HUES6 (cell line): ENCODE measurements around the gene ZNF506.
"Not testable (repeated sequence)": the region's sequence is repeated elsewhere in the genome, so short reads cannot be mapped to it uniquely, and the experiment has no call there.

Source experiments
- H3K27ac ChIP-seq: 2 replicates; pipeline ENCODE4 v1.7.0; 2013; ENCODE audit warnings: low read depth, mild to moderate bottlenecking, low read length, inconsistent platforms
- H3K27me3 ChIP-seq: 2 replicates; pipeline ENCODE4 v1.6.1; 2013; ENCODE audit warnings: low read length; ENCODE audit not compliant: control insufficient read depth, insufficient read depth
- H3K36me3 ChIP-seq: 2 replicates; pipeline ENCODE4 v1.6.1; 2013; ENCODE audit warnings: low read length; ENCODE audit not compliant: control insufficient read depth, insufficient read depth
- H3K4me1 ChIP-seq: 2 replicates; pipeline ENCODE4 v1.6.1; 2013; ENCODE audit warnings: low read length; ENCODE audit not compliant: control insufficient read depth, insufficient read depth
- H3K4me3 ChIP-seq: 2 replicates; pipeline ENCODE4 v1.5.1; 2013; ENCODE audit warnings: low read depth, low read length
- H3K9ac ChIP-seq: one replicate; pipeline ENCODE4 v1.6.1; 2013; ENCODE audit warnings: mild to moderate bottlenecking, low read length
- H3K9me3 ChIP-seq: 2 replicates; pipeline ENCODE4 v1.6.1; 2013; ENCODE audit warnings: low read depth, low read length; ENCODE audit not compliant: control insufficient read depth, insufficient read depth

The ZNF506 gene

GRCh38 chr19:19743921-19744320 lies 77.6 kb downstream of the ZNF506 start:
- not testable (repeated sequence) for H3K4me3 ChIP-seq, H3K27ac ChIP-seq, H3K9ac ChIP-seq, H3K36me3 ChIP-seq, H3K4me1 ChIP-seq, H3K9me3 ChIP-seq, H3K27me3 ChIP-seq

- H3K9me3 ChIP-seq = peaks cover 2% of the 10 kb centered on the region; the same call in 1 of the 2 replicates
- H3K4me3 ChIP-seq = no peak overlapping the region
- H3K36me3 ChIP-seq = no peaks in the 10 kb centered on the region
- no peaks in the 10 kb centered on the region for H3K4me1 ChIP-seq
- no peak overlapping the region for H3K9ac ChIP-seq
- H3K27me3 ChIP-seq = no peaks in the 10 kb centered on the region; the same call in none of the 2 replicates
- H3K27ac ChIP-seq = no peak overlapping the region
These were observed 78.4 kb downstream of the ZNF506 start for GRCh38 chr19:19743176-19743575.

GRCh38 chr19:19742773-19743172 lies 78.8 kb downstream of the ZNF506 start:
- no peaks in the 10 kb centered on the region for H3K4me1 ChIP-seq
- peaks cover 2% of the 10 kb centered on the region; the same call in 1 of the 2 replicates for H3K9me3 ChIP-seq
- H3K9ac ChIP-seq = no peak overlapping the region
- H3K4me3 ChIP-seq = no peak overlapping the region
- no peaks in the 10 kb centered on the region; the same call in none of the 2 replicates for H3K27me3 ChIP-seq
- no peak overlapping the region for H3K27ac ChIP-seq
- H3K36me3 ChIP-seq = no peaks in the 10 kb centered on the region
